Activated gamma-delta T cell (primary cell): ENCODE data around the gene PARD3.
"Not testable (repeated sequence)": the region's sequence is repeated elsewhere in the genome, so short reads cannot be mapped to it uniquely, and the experiment has no call there.

Experiments used
- DNase-seq: peaks from one replicate; lab custom pipeline; 2025; lab: John Stamatoyannopoulos, UW

The PARD3 gene

DNA sequence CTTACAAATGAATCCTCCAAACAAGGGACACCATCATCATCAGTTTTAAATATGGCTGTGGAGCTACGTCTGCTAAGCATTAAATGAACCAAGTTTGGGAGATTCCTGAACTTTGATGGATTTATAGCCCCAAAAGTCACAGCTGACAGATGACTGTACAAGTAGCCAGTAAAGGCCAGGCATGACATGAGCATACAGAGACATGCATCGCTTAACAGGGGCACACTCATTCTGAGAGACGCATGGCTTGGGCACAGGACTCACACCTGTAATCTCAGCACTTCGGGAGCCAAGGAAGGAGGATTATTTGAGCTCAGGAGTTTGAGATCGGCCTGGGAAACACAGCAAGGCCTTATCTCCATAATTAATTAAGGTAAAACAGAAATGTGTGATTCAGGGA is 166.2 kb downstream of the PARD3 start:
- no peak for DNase-seq

- DNase-seq = no peak
Observed at GRCh38 chr10:34647875-34648865, 166.9 kb downstream of the PARD3 start.

DNA sequence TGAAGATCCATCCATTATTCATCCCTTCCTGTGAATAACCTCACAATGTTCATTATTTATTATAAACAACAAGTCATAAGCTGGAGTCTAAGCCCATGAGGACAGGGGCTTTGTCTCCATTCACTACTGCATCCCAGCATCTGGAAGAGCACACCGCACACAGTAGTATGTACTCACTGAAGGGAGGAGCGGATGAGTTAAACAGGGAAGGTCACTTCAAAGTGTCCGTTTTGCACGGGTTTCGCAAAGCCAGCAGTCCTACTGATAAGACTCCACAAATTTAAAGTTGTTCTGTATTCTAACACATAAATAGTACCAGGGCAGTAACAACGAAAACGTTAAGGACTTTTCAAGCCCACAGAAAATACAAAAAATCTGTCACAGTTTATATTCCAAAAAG is 167.9 kb downstream of the PARD3 start:
- no peak for DNase-seq

DNA sequence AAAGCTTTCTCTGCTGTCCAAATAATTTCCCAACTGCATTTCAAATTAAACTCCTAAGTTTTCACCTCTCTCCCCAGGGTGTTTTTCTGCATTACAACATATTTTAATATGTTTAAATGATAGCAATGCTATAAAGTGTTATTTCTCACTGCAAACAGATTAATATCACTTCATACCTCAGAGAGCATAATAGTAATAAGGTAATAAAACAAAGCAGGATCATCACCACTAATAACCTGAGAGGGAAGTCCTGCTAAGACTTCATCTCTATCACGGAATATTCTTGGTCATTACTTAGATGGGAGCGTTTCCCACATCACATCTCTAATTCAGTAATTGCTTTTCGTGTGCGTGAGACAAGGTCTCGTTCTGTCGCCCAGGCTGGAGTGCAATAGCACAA is 168.8 kb downstream of the PARD3 start:
- DNase-seq = no peak

DNA sequence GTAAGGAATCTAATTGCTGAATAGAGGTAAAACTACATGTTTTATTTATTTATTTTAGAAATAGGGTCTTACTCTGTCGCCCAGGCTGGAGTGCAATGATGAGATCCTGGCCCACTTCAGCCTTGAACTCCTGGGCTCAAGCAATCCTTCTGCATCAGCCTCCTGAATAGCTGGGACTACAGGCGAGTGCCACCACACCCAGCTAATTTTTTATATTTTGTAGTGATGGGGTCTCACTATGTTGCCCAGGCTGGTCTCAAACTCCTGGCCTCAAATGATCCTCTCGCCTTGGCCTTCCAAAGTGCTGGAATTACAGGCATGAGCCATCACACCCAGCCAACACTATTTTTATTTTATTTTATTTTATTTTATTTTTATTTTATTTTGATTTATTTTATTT is 170.3 kb downstream of the PARD3 start:
- DNase-seq = not testable (repeated sequence)

DNA sequence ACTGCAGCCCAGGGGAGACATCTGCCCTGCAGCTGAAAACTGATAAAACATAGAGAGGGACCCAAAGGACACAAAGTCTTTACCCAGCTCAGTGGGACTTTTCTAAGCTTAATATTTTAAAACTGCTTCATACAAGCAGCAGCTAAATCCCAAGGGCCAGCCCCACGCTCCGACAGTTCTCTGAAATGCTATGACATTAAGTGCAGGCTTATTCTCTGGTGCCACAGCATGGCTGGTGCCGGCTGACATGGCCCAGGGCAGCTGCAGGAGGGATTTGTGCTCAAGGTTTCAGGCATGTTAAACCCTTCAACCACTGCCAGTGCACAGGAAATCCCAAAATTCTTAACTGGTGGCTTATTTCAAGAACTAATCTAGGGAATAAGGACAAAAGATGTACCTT is 170.9 kb downstream of the PARD3 start:
- DNase-seq = no peak

DNA sequence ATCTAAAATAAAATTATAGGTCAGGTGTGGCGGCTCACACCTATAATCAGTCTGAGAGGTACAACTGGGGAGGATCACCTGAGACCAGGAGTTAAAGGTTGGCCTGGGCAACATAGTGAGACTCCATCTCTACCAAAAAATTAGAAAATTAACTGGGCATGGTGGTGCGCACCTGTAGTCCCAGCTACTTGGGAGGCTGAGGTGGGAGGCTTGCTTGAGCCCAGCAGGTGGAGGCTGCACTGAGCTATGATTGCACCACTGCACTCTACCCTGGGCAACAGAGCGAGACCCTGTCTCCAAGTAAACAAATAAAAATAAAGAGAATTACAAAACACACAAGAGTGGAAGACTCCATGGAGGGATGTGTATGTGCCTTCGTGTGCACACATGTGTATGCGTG is 171.5 kb downstream of the PARD3 start:
- DNase-seq = no peak

DNA sequence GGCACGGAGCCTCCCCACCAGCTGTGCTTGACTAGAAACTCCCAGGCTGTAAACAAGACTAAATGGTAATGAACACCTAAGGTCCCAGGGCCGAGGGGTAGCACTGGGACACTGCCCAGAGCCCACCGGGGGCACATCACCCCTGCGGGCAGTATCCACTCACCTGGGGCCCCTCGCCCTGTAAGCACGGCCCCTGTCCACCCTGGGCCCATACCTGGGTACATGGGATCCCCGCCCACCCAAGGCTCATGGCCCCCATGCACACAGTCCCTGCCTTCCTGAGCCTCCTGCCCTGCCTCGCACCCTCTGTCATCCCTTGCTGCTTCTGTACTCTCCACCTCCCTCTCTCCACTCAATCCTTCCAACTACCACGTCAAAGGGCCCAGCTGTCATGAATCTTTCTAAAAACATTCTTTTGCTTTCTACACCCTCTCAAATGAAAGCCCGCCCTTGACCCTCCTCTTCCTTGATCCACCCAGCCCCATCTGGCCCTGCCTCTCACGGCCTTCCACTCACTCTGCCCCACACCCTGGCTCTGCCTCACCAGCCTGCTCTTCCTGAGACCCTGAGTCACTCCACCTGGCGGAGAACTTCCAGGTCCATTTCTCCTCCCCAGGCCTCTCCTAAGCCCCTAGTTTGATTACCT is 173.1 kb downstream of the PARD3 start:
- no peak for DNase-seq

GRCh38 chr10:34641147-34641912 is 173.8 kb downstream of the PARD3 start:
- DNase-seq = no peak

- DNase-seq = no peak
Observed at GRCh38 chr10:34638406-34639054, 176.6 kb downstream of the PARD3 start.

DNA sequence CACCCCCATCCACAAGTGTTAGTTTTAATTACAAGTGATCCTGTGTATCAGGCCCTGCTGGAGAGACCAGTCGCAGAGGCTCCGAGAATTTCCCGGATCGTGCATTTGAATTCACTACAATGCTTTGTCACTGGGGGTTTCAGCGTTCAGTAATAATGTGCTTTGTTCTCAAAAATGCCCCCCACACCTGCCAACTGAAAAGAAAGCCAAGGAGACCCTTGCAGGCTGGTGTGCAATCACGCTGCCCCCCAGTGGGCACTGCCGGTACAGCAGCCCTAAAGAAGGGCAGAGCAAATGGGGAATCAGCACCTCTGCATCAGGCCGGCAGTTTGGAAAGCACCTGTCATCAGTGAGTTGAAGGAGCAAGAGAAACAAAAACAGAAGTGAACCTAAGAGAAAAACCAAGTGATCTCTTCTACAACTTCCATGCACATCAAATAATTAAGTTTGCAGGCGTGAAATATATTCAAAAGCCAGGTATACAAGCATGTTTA is 177.6 kb downstream of the PARD3 start:
- DNase-seq = no peak

DNA sequence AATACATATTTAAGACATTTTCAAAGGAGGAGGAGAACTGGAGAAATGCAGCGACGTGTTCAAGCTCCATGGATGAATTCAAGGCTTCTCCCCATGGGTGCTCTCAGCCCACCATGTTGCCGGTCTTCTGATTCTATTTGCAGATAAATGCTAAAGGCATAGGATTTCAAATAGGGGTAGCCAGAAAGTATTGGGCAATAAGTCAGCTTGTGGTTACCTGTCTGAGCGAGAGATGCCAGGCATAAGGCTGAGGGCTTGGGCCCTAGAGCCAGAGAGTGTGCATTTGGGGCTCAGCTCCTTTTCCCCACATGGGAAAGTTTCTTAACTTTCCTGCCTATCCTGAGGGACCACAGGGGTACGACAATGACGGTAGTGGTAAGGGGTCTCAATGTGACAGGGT is 180.0 kb downstream of the PARD3 start:
- no peak for DNase-seq

- DNase-seq = no peak
Observed at GRCh38 chr10:34633374-34633773, 181.7 kb downstream of the PARD3 start.

GRCh38 chr10:34629084-34629483 is 186.0 kb downstream of the PARD3 start:
- no peak for DNase-seq

GRCh38 chr10:34628174-34628796 is 186.8 kb downstream of the PARD3 start:
- no peak for DNase-seq

DNA sequence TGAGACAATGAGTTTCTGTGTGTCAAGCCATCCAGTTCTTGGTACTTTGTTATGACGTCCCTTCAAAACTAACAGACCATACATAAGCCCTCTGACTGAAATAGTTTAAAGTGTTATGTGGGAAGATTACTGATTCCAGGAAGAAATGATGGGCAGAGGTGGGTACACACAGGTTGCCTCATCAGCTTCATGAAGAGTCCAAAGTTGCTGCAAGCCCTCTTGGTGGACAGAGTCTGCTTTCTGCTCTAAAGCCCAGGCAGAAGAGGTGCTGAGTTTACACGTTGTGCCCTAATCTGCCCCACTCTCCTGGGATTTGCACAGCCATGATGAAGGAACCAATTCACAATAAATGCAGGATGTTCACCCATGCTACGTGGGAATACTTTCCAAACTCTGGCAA is 187.4 kb downstream of the PARD3 start:
- DNase-seq = no peak

GRCh38 chr10:34627331-34627730 is 187.8 kb downstream of the PARD3 start:
- DNase-seq = no peak

DNA sequence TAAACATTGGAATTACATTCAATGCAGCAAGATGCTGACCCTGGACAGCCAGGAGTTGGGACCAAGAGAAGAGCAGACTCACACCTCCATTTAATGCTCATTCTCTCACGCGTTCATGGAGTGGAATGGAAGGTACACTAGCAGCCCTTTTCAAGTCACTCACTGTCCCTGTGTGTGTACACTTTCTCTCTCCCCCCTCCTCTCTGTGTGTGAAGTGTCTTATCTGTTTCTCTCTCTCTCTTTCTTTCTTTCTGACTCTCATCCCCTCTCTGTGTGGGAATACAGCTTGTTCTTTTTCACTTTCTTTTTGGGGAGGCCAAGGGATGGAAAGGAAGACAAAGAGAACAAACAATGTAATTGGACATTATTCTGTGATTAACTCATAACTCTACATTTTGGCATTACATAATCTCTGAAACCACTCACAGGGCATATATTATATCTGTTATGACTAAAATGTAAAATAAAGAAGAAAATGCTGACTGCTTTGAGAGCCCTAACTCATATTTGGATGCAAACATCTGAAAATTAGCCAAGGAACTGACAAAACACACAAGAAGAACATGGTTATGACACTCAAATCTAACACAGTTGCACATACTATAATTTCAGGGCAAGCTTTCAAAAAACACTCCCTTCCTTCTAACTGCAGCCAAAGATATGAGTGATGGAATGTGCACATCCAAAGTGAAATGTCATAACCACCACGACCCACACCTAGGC is 188.8 kb downstream of the PARD3 start:
- no peak for DNase-seq

- DNase-seq = no peak
Observed at GRCh38 chr10:34624323-34625153, 190.6 kb downstream of the PARD3 start.

DNA sequence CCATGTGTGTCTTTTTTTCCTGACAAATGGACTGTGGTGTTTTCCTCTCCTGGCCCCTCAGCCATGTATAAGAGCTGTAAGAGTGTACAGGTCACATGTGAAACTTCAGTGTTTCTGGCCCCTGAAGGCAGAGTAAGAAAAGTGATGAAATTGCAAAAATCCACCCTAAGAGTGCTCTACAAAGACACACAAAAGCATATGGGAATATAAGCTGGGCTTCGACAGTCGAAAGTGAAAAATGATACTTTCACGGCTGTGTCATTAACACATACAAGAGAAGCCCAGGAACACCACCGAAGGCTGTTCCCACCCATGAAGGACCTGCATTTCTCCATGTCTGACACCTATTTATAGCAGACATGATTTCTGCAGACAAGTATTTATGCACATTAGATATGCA is 192.2 kb downstream of the PARD3 start:
- DNase-seq = no peak
